ENCODE measurements around the gene ATP2B2.

Gene ATP2B2

GRCh38 chr3:10365791-10366190 is 139.6 kb downstream of the ATP2B2 start:
- H3K4me3 ChIP-seq (ENCODE audit: low read length), result no peak overlapping the region
- DNase-seq (ENCODE audit: low read depth, low spot score), result no peak

GRCh38 chr3:10365316-10365715 is 140.1 kb downstream of the ATP2B2 start:
- no peak for DNase-seq (ENCODE audit: low read depth, low spot score)
- no peak overlapping the region for H3K4me3 ChIP-seq (ENCODE audit: low read length)

- DNase-seq (ENCODE audit: low read depth, low spot score), result no peak
- H3K4me3 ChIP-seq (ENCODE audit: low read length), result no peak overlapping the region
Measured at GRCh38 chr3:10364806-10365205, 140.6 kb downstream of the ATP2B2 start.

- no peak overlapping the region for H3K4me3 ChIP-seq (ENCODE audit: low read length)
- DNase-seq (ENCODE audit: low read depth, low spot score), result no peak
Measured at GRCh38 chr3:10363935-10364334, 141.5 kb downstream of the ATP2B2 start.

- DNase-seq (ENCODE audit: low read depth, low spot score), result no peak
- no peak overlapping the region for H3K4me3 ChIP-seq (ENCODE audit: low read length)
Measured at GRCh38 chr3:10361375-10361774, 144.0 kb downstream of the ATP2B2 start.

GRCh38 chr3:10360478-10360877 is 144.9 kb downstream of the ATP2B2 start:
- H3K4me3 ChIP-seq (ENCODE audit: low read length), result no peak overlapping the region
- DNase-seq (ENCODE audit: low read depth, low spot score), result no peak

- DNase-seq (ENCODE audit: low read depth, low spot score), result no peak
- no peak overlapping the region for H3K4me3 ChIP-seq (ENCODE audit: low read length)
Measured at GRCh38 chr3:10359761-10360161, 145.6 kb downstream of the ATP2B2 start.

- no peak for DNase-seq (ENCODE audit: low read depth, low spot score)
- no peak overlapping the region for H3K4me3 ChIP-seq (ENCODE audit: low read length)
Measured at GRCh38 chr3:10358309-10358980, 146.9 kb downstream of the ATP2B2 start.

- no peak overlapping the region for H3K4me3 ChIP-seq (ENCODE audit: low read length)
- no peak for DNase-seq (ENCODE audit: low read depth, low spot score)
Measured at GRCh38 chr3:10357592-10358308, 147.6 kb downstream of the ATP2B2 start.

GRCh38 chr3:10357095-10357494 is 148.3 kb downstream of the ATP2B2 start:
- no peak for DNase-seq (ENCODE audit: low read depth, low spot score)
- no peak overlapping the region for H3K4me3 ChIP-seq (ENCODE audit: low read length)

- H3K4me3 ChIP-seq (ENCODE audit: low read length), result no peak overlapping the region
- no peak for DNase-seq (ENCODE audit: low read depth, low spot score)
Measured at GRCh38 chr3:10356461-10356981, 148.9 kb downstream of the ATP2B2 start.

- H3K4me3 ChIP-seq (ENCODE audit: low read length), result no peak overlapping the region
Measured at GRCh38 chr3:10354361-10355015, 150.9 kb downstream of the ATP2B2 start.

GRCh38 chr3:10353661-10354360 is 151.6 kb downstream of the ATP2B2 start:
- H3K4me3 ChIP-seq (ENCODE audit: low read length), result no peak overlapping the region
- DNase-seq (ENCODE audit: low read depth, low spot score), result no peak

More at GRCh38 chr3:10354361-10355015, 150.9 kb downstream of the ATP2B2 start:
- no peak for DNase-seq (ENCODE audit: low read depth, low spot score)

- no peak for DNase-seq (ENCODE audit: low read depth, low spot score)
- no peak overlapping the region for H3K4me3 ChIP-seq (ENCODE audit: low read length)
Measured at GRCh38 chr3:10353160-10353559, 152.2 kb downstream of the ATP2B2 start.

GRCh38 chr3:10352146-10352911 is 153.1 kb downstream of the ATP2B2 start:
- H3K4me3 ChIP-seq (ENCODE audit: low read length), result no peak overlapping the region
- no peak for DNase-seq (ENCODE audit: low read depth, low spot score)

- no peak overlapping the region for H3K4me3 ChIP-seq (ENCODE audit: low read length)
- DNase-seq (ENCODE audit: low read depth, low spot score), result no peak
Measured at GRCh38 chr3:10351013-10351735, 154.2 kb downstream of the ATP2B2 start.

- no peak overlapping the region for H3K4me3 ChIP-seq (ENCODE audit: low read length)
- no peak for DNase-seq (ENCODE audit: low read depth, low spot score)
Measured at GRCh38 chr3:10350324-10350985, 154.9 kb downstream of the ATP2B2 start.

- no peak overlapping the region for H3K4me3 ChIP-seq (ENCODE audit: low read length)
- no peak for DNase-seq (ENCODE audit: low read depth, low spot score)
Measured at GRCh38 chr3:10349801-10350200, 155.6 kb downstream of the ATP2B2 start.
